Frontal cortex (tissue), 4 donors: Measurements from ENCODE around the gene CERS4. TPM values are rescaled to one million over a fixed set of nuclear protein-coding genes. Genes with fewer than 3 reads are reported as not detected.

Source experiments
- DNase-seq, 2 donors: peaks; one replicate each; pipeline ENCODE4 v3.0.0; 2012; ENCODE audit warnings: low spot score in 2 of 2
- FAIRE-seq: peaks from 2 replicates; lab custom pipeline; 2012; peaks lifted over from hg19 to GRCh38; lab: Jason Lieb, UNC
- total RNA-seq: library from RNA; depleted of rRNA; stranded (reverse); fragments of >200 nt; gene quantifications from one replicate; pipeline ENCODE4 v1.2.3, GENCODE V29; 2014
- donor health status: control.
- donor health status: control.
- donor health status: control.

Gene CERS4
- total RNA-seq, 1 donor from 2014 or later = 57.9 TPM

DNA sequence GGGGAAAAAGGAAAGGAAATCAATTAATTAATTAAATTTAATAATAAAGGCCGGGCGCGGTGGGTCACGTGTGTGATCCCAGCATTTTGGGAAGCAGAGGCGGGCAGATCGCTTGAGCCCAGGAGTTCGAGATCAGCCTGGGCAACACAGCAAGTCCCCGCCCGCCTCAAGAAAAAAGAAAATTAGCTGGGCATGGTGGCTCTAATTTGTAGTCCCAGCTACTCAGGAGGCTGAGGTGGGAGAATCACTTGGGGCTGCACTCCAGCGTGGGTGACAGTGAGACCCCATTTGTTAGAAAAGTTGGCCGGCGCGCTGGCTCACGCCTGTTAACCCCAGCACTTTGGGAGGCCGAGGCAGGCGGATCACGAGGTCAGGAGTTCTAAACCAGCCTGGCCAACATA lies 99.7 kb downstream of the CERS4 start:
- no peak for DNase-seq
- FAIRE-seq = no peak

DNA sequence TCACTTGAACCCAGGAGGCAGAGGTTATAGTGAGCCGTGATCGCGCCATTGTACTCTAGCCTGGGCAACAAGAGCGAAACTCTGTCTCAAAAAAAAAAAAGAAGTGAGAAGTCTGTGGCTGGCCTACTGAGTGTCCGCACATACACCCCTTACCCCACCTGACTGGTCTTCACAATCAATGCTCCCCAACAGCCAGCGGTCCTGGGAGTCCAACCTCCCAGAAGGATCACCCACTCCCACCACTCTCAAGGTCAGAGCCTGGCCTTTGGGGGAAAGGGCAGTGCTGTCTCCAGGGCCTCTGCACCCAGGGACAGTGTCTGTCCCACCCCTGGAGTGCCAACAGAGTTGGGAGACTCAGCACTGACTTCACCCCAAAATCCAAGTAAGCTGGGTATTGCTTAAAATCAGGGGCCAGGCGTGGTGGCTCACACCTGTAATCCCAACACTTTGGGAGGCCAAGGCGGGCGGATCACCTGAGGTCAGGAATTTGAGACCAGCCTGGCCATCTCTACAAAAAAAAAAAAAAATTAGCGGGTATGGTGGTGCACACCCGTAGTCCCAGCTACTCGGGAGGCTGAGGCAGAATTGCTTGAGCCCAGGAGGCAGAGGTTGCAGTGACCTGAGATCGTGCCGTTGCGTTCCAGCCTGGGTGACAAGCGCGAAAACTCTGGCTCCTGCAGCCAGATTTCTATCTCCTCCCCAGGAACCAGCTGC lies 101.3 kb downstream of the CERS4 start:
- FAIRE-seq (no peak), DNase-seq (no peak)

DNA sequence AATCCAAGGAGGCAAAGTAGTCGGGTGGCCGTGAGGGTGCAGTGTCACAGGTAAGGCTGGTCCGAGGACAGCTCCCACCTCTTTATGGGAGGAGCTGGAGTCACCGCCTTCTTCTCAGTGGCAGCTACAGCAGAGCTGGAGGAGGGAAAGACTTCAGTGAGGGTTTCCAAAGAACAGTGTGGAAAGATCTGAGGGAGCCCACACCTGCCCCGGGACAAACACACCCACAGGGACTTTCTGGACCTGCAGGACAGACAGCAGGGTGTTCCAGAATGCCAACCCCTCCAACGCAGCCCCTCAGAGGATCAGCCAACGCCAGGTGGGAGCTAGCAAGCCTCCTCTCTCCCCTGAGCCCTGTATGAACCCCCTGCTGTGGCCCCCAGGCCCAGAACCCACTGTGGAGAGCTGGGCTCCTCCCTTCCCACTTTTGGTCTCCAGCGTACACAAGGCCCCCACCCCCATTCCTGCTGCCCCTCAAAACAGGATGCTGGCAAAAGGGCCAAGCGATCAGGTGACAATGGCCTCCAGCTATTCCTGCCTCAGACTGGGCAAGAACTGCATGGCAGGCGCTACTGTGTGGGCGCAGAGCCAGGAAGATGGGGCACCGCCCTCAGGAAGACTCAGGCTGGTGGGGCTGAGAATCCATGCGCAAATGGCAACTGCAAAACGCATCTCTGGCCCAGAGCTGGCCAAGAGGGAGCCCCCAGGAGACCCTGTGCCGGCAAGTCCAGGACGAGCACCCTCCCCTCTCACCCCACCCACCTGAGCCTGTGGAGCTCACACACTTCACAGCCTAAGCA lies 102.5 kb downstream of the CERS4 start:
- DNase-seq (no peak), FAIRE-seq (no peak)

Other genes with a start within 250 kb of the CERS4 start
- 14.3 TPM for gene ELAVL1, start 203.7 kb upstream of the CERS4 start, total RNA-seq
- 1.2 TPM for gene CCL25, start 156.6 kb upstream of the CERS4 start, total RNA-seq
- gene FBN3, start 59.8 kb upstream of the CERS4 start, total RNA-seq = 28.1 TPM
- 16.7 TPM for gene CD320, start 99.0 kb downstream of the CERS4 start, total RNA-seq
- gene NDUFA7, start 112.0 kb downstream of the CERS4 start, total RNA-seq = 7.3 TPM
- 157 TPM for gene RPS28, start 112.1 kb downstream of the CERS4 start, total RNA-seq
- 2.4 TPM for gene KANK3, start 133.9 kb downstream of the CERS4 start, total RNA-seq
- 0.82 TPM for gene ANGPTL4, start 154.8 kb downstream of the CERS4 start, total RNA-seq
- 90.5 TPM for gene RAB11B, start 181.0 kb downstream of the CERS4 start, total RNA-seq
- 49.3 TPM for gene MARCHF2, start 203.9 kb downstream of the CERS4 start, total RNA-seq
- 66.4 TPM for gene HNRNPM, start 235.6 kb downstream of the CERS4 start, total RNA-seq